MM.1S (cell line): ENCODE data around the gene ARHGAP44.

ENCODE experiments used
- EZH2 ChIP-seq: fragments of 300-600 bp; sonication (generic); optimal IDR thresholded peaks from 2 replicates; pipeline ENCODE3; 2017; ENCODE audit warnings: low read depth, mild to moderate bottlenecking, antibody characterized with exemption, low read length, mixed read lengths
- TF ChIP-seq, protein P1 (sequence below): fragments of 300-600 bp; sonication (generic); IDR thresholded peaks from 2 replicates; pipeline ENCODE4 v1.5.1; 2016; ENCODE audit warnings: antibody characterized with exemption, low read length, mixed read lengths

DNA sequence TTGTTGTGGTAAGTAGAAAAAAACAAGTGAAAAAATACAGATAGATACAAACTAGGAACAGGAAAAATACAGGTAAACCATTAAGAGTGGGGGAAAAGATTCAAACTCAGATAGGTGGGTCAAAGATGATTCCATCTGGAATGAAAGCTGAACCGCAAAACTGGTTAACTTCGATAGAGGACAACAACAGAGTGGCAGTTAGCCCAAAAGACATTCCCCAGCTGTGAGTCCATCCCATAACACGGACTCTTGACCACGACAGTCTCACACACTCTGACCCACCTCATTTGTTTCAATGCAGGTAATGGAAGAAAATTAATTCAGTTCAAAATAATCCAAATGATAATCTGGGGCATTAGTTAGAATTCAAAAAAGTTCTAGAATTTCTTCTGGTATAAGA lies 215.0 kb downstream of the ARHGAP44 start:
- TF ChIP-seq, protein P1, sequence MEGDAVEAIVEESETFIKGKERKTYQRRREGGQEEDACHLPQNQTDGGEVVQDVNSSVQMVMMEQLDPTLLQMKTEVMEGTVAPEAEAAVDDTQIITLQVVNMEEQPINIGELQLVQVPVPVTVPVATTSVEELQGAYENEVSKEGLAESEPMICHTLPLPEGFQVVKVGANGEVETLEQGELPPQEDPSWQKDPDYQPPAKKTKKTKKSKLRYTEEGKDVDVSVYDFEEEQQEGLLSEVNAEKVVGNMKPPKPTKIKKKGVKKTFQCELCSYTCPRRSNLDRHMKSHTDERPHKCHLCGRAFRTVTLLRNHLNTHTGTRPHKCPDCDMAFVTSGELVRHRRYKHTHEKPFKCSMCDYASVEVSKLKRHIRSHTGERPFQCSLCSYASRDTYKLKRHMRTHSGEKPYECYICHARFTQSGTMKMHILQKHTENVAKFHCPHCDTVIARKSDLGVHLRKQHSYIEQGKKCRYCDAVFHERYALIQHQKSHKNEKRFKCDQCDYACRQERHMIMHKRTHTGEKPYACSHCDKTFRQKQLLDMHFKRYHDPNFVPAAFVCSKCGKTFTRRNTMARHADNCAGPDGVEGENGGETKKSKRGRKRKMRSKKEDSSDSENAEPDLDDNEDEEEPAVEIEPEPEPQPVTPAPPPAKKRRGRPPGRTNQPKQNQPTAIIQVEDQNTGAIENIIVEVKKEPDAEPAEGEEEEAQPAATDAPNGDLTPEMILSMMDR = no peak
- TF ChIP-seq EZH2 = no peak
